Measurements from ENCODE around the gene FBXL19. TPM values are rescaled to one million over a fixed set of nuclear protein-coding genes. Genes with fewer than 3 reads are reported as not detected.

Gene FBXL19
- total RNA-seq, 2 experiments from 2014 or later = 16.1 to 34.8 TPM

DNA sequence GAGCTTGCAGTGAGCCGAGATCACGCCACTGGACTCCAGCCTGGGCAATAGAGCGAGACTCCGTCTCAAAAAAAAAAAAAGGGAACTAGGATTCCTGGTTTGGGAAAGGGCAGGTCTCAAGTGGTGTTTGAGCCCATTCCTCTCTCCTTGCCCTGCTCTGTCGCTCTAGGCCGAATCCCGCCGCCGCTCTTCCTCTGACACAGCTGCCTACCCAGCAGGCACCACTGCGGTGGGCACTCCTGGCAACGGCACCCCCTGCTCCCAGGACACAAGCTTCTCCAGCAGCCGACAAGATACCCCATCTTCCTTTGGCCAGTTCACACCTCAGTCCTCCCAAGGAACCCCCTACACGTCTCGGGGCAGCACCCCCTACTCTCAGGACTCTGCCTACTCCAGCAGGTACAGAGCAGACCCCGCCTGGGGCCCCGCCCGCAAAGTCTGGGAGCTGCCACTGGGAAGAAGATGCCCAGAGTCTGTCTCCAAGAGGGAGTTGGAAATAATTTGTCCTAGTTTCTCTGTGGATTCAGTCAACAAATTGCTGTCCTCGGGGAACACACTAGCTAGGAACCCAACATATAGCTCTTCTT lies 40.6 kb downstream of the FBXL19 start:
- ChIA-PET POLR2A (no interaction called here), CTCF (ENCODE audit: unreplicated experiment) (no interaction called here)
- Histone ChIP-seq H3K79me2 (ENCODE audit: insufficient read depth, low read depth, low read length) (peaks cover 15% of the 10 kb centered on the region), H3K27ac (ENCODE audit: low read depth, low read length, poor library complexity, severe bottlenecking) (no peak overlapping the region), H3K9me2 (ENCODE audit: insufficient read depth, low read length) (no peaks in the 10 kb centered on the region), H3K4me3 (ENCODE audit: low read depth, low read length, poor library complexity, severe bottlenecking) (no peak overlapping the region), H4K20me1 (ENCODE audit: insufficient read depth, low read length) (peaks cover 5% of the 10 kb centered on the region), H3K9me3 (ENCODE audit: low read length) (no peaks in the 10 kb centered on the region), H3K36me3 (ENCODE audit: insufficient read depth, low read length) (peaks cover 96% of the 10 kb centered on the region), H3K4me2 (ENCODE audit: low read length) (no peak overlapping the region), H3K4me1 (ENCODE audit: insufficient read depth, low read length, poor library complexity, severe bottlenecking) (peaks cover 5% of the 10 kb centered on the region), H2AFZ (ENCODE audit: low read length) (no peak overlapping the region)
- no peak for DNase-seq (ENCODE audit: low spot score)
- no peak for TF ChIP-seq EZH2phosphoT487 (IDR thresholded peaks at IDR 0.05; ENCODE audit: borderline replicate concordance, low read depth, low read length)
- TF ChIP-seq CTCF (conservative IDR thresholded peaks at IDR 0.05; ENCODE audit: low read length) = no peak
- intact Hi-C loops (cut with micrococcal nuclease; ENCODE audit: unreplicated experiment) = no loop called here
- no TSS peak for BruUV-seq (replicated peaks)

GRCh38 chr16:30964574-30965226 lies 41.3 kb downstream of the FBXL19 start:
- intact Hi-C loops (cut with micrococcal nuclease; ENCODE audit: unreplicated experiment) = no loop called here
- H3K4me1 ChIP-seq (ENCODE audit: insufficient read depth, low read length, poor library complexity, severe bottlenecking) = no peaks in the 10 kb centered on the region
- H3K36me3 ChIP-seq (ENCODE audit: insufficient read depth, low read length) = peaks cover 96% of the 10 kb centered on the region
- H3K4me3 ChIP-seq (ENCODE audit: low read depth, low read length, poor library complexity, severe bottlenecking) = no peak overlapping the region
- no peak overlapping the region for H2AFZ ChIP-seq (ENCODE audit: low read length)
- no peaks in the 10 kb centered on the region for H3K9me2 ChIP-seq (ENCODE audit: insufficient read depth, low read length)
- POLR2A ChIA-PET = no interaction called here
- H3K4me2 ChIP-seq (ENCODE audit: low read length) = no peak overlapping the region
- no peak overlapping the region for H3K27ac ChIP-seq (ENCODE audit: low read depth, low read length, poor library complexity, severe bottlenecking)
- peaks cover 9% of the 10 kb centered on the region; the same call in 1 of the 2 replicates for H3K79me2 ChIP-seq (ENCODE audit: insufficient read depth, low read depth, low read length)
- TF ChIP-seq CTCF (conservative IDR thresholded peaks at IDR 0.05; ENCODE audit: low read length) (no peak), EZH2phosphoT487 (IDR thresholded peaks at IDR 0.05; ENCODE audit: borderline replicate concordance, low read depth, low read length) (no peak)
- DNase-seq (ENCODE audit: low spot score) = no peak
- no peaks in the 10 kb centered on the region; the same call in none of the 2 replicates for H4K20me1 ChIP-seq (ENCODE audit: insufficient read depth, low read length)
- no TSS peak for BruUV-seq (replicated peaks)
- H3K9me3 ChIP-seq (ENCODE audit: low read length) = no peaks in the 10 kb centered on the region
- CTCF ChIA-PET (ENCODE audit: unreplicated experiment) = no interaction called here

- H3K4me2 ChIP-seq (ENCODE audit: low read length) = no peak overlapping the region
- ChIA-PET POLR2A (no interaction called here), CTCF (ENCODE audit: unreplicated experiment) (no interaction called here)
- peaks cover 93% of the 10 kb centered on the region for H3K36me3 ChIP-seq (ENCODE audit: insufficient read depth, low read length)
- intact Hi-C loops (cut with micrococcal nuclease; ENCODE audit: unreplicated experiment) = no loop called here
- H3K9me3 ChIP-seq (ENCODE audit: low read length) = no peaks in the 10 kb centered on the region
- no peaks in the 10 kb centered on the region for H3K4me1 ChIP-seq (ENCODE audit: insufficient read depth, low read length, poor library complexity, severe bottlenecking)
- no peak overlapping the region for H3K27ac ChIP-seq (ENCODE audit: low read depth, low read length, poor library complexity, severe bottlenecking)
- no peak for DNase-seq (ENCODE audit: low spot score)
- no TSS peak for BruUV-seq (replicated peaks)
- no peak for TF ChIP-seq EZH2phosphoT487 (IDR thresholded peaks at IDR 0.05; ENCODE audit: borderline replicate concordance, low read depth, low read length)
- no peak for TF ChIP-seq CTCF (conservative IDR thresholded peaks at IDR 0.05; ENCODE audit: low read length)
- H4K20me1 ChIP-seq (ENCODE audit: insufficient read depth, low read length) = no peaks in the 10 kb centered on the region; the same call in 1 of the 2 replicates
- no peak overlapping the region for H2AFZ ChIP-seq (ENCODE audit: low read length)
- no peaks in the 10 kb centered on the region for H3K9me2 ChIP-seq (ENCODE audit: insufficient read depth, low read length)
- no peak overlapping the region for H3K4me3 ChIP-seq (ENCODE audit: low read depth, low read length, poor library complexity, severe bottlenecking)
- peaks cover 1% of the 10 kb centered on the region; the same call in 1 of the 2 replicates for H3K79me2 ChIP-seq (ENCODE audit: insufficient read depth, low read depth, low read length)
Measured at GRCh38 chr16:30965436-30965835, 42.1 kb downstream of the FBXL19 start.

All from OCI-LY7 (cell line).